Testis (tissue), 2 donors: Measurements from ENCODE around the gene KCNG2.

ENCODE experiments used
- CTCF ChIP-seq, 3 experiments: fragments of 450-650 bp in 2 of 3; fragments of 200-600 bp in 1 of 3; sonication (generic) in 1 of 3; IDR thresholded peaks; one replicate each; pipeline ENCODE4 v1.5.1; 2016 to 2019; ENCODE audit warnings: antibody characterized with exemption in 3 of 3, mild to moderate bottlenecking in 2 of 3, moderate library complexity in 1 of 3
- POLR2A ChIP-seq: fragments of 450-650 bp; IDR thresholded peaks from one replicate; pipeline ENCODE4 v1.6.1; 2017; ENCODE audit warnings: antibody characterized with exemption, mild to moderate bottlenecking, moderate library complexity

GRCh38 chr18:79916546-79917168 lies 118.9 kb downstream of the KCNG2 start:
- TF ChIP-seq POLR2A (no peak), CTCF (IDR thresholded peaks at IDR 0.05) (no peak)
